CD4-positive, alpha-beta T cell treated with Interleukin-12 subunit alpha and Interleukin-12 subunit beta, for 1 hour (primary cell): ENCODE measurements around the gene DSCAML1.

Source experiments
- DNase-seq: peaks from one replicate; pipeline ENCODE4 v3.0.0-alpha.2; 2020

DSCAML1 gene

GRCh38 chr11:117572129-117572528 is 224.9 kb downstream of the DSCAML1 start:
- DNase-seq, result no peak

- no peak for DNase-seq
These were observed 226.3 kb downstream of the DSCAML1 start for GRCh38 chr11:117570701-117571100.

- DNase-seq, result no peak
These were observed 227.1 kb downstream of the DSCAML1 start for GRCh38 chr11:117569911-117570310.

GRCh38 chr11:117565709-117566108 is 231.3 kb downstream of the DSCAML1 start:
- DNase-seq, result no peak

- DNase-seq, result no peak
These were observed 232.7 kb downstream of the DSCAML1 start for GRCh38 chr11:117564321-117564720.

- DNase-seq, result no peak
These were observed 233.5 kb downstream of the DSCAML1 start for GRCh38 chr11:117563556-117563955.

- no peak for DNase-seq
These were observed 234.9 kb downstream of the DSCAML1 start for GRCh38 chr11:117562136-117562535.

GRCh38 chr11:117560780-117561530 is 236.1 kb downstream of the DSCAML1 start:
- no peak for DNase-seq

- DNase-seq, result no peak
These were observed 237.3 kb downstream of the DSCAML1 start for GRCh38 chr11:117559698-117560097.

- DNase-seq, result no peak
These were observed 239.7 kb downstream of the DSCAML1 start for GRCh38 chr11:117557361-117557760.

- no peak for DNase-seq
These were observed 242.2 kb downstream of the DSCAML1 start for GRCh38 chr11:117554601-117555333.

- DNase-seq, result no peak
These were observed 244.4 kb downstream of the DSCAML1 start for GRCh38 chr11:117552626-117553025.

- DNase-seq, result no peak
These were observed 245.2 kb downstream of the DSCAML1 start for GRCh38 chr11:117551761-117552343.

GRCh38 chr11:117550466-117550865 is 246.6 kb downstream of the DSCAML1 start:
- no peak for DNase-seq

GRCh38 chr11:117549417-117549816 is 247.6 kb downstream of the DSCAML1 start:
- no peak for DNase-seq

- no peak for DNase-seq
These were observed 248.1 kb downstream of the DSCAML1 start for GRCh38 chr11:117548876-117549275.

GRCh38 chr11:117547946-117548345 is 249.1 kb downstream of the DSCAML1 start:
- no peak for DNase-seq

- DNase-seq, result no peak
These were observed 249.7 kb downstream of the DSCAML1 start for GRCh38 chr11:117547195-117547850.

- no peak for DNase-seq
These were observed 250.4 kb downstream of the DSCAML1 start for GRCh38 chr11:117546431-117547194.

GRCh38 chr11:117545706-117546105 is 251.3 kb downstream of the DSCAML1 start:
- no peak for DNase-seq

GRCh38 chr11:117544130-117544800 is 252.8 kb downstream of the DSCAML1 start:
- no peak for DNase-seq

GRCh38 chr11:117541211-117541610 is 255.8 kb downstream of the DSCAML1 start:
- DNase-seq, result no peak
